Tibial artery (tissue), 4 donors: ENCODE results near the gene CALD1.

Experiments
- DNase-seq, 2 donors: peaks; one replicate each; pipeline ENCODE4 v3.0.0-alpha.2; 2019
- H3K27ac ChIP-seq, 2 donors: fragments of 200-600 bp; sonication (generic) in 1 of 2; 1 replicate in 1 of 2; 2 replicates in 1 of 2; pipeline ENCODE4 v1.5.1; 2018 to 2019; ENCODE audit warnings: mild to moderate bottlenecking in 1 of 2
- H3K27me3 ChIP-seq, 2 donors: fragments of 200-600 bp; sonication (generic) in 1 of 2; one replicate each; pipeline versions ENCODE4 v1.5.1 to v1.6.0; 2016 to 2019
- H3K36me3 ChIP-seq, 3 donors: fragments of 200-600 bp; sonication (generic) in 2 of 3; one replicate each; pipeline ENCODE4 v1.5.1; 2016 to 2019; ENCODE audit warnings: mild to moderate bottlenecking in 2 of 3
- H3K4me1 ChIP-seq, 4 donors: fragments of 200-600 bp; sonication (generic) in 2 of 4; 1 replicate in 3 of 4; 2 replicates in 1 of 4; pipeline ENCODE4 v1.5.1; 2016 to 2019
- H3K4me3 ChIP-seq, 2 donors: fragments of 200-600 bp; sonication (generic) in 1 of 2; 1 replicate in 1 of 2; 2 replicates in 1 of 2; pipeline ENCODE4 v1.5.1; 2018 to 2019; ENCODE audit warnings: mild to moderate bottlenecking in 2 of 2
- H3K9me3 ChIP-seq, 3 donors: fragments of 200-600 bp; sonication (generic) in 1 of 3; one replicate each; pipeline ENCODE4 v1.5.1; 2016 to 2019
- intact Hi-C: fragments of 100-400 bp; cut with DNase I; formaldehyde crosslinking; loops from one replicate; pipeline ENCODE4 v1.15.0; 2023; ENCODE audit warnings: low total_unique reads
- TF ChIP-seq, protein P1 (sequence below), 2 experiments: fragments of 200-600 bp in 1 of 2; fragments of 450-650 bp in 1 of 2; IDR thresholded peaks; one replicate each; pipeline ENCODE4 v1.5.1; 2017 to 2019; ENCODE audit warnings: antibody characterized with exemption in 2 of 2, mild to moderate bottlenecking in 1 of 2, moderate library complexity in 1 of 2

Gene CALD1

DNA sequence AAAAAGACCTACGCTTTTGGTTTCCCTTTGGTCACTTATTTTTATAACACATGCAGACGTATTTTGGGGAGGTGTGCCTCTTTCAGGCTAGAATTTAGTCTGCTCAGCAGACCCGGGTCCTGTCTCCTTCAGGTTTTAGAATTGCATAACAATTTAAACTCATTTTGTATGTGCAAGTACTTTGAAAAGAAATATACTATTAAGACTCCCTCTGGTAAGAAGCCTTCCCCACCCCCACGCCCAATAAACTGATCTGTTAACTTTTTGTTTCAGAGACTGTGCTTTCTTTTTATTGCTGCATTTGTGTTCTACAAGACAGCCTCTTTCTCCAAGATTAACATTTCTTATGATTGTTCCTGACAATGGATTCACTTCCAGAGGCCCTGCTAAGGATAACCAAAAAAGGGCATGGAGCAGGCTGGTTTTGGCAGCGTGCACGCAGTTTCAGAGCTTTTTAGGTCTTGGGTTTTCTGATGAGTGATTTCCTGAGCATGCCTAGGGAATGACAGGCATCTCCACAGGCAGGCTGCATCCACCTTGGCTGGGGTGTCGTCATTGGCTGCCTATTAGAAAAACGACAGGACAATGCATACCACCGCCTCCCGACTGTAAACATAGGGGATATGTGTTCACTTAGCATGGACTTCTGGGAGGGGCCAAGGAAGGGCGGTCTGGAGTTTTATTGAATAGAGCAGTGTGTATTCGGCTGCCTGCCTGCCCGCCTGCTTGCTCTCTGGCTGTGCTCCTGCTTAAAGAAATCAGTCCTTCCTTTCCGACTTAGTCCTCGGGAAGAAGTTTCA is at the start of gene CALD1:
Gene CALD1, plus strand, starts transcription at position 694 of the 800 bp plus-strand sequence. CDS start 88,100 bp downstream, outside the sequence.
- H3K4me3 ChIP-seq = peak within 1 kb of the TSS; percentile 67 to 70
- H3K27me3 ChIP-seq = no peaks in the 10 kb centered on the region
- intact Hi-C loops = no loop called here
- no peaks in the 10 kb centered on the region for H3K9me3 ChIP-seq
- DNase-seq = peak; percentile 80 to 88
- H3K4me1 ChIP-seq = peaks cover 0 to 37% (median 21%) of the 10 kb centered on the region in 4 donors
- TF ChIP-seq, protein P1, sequence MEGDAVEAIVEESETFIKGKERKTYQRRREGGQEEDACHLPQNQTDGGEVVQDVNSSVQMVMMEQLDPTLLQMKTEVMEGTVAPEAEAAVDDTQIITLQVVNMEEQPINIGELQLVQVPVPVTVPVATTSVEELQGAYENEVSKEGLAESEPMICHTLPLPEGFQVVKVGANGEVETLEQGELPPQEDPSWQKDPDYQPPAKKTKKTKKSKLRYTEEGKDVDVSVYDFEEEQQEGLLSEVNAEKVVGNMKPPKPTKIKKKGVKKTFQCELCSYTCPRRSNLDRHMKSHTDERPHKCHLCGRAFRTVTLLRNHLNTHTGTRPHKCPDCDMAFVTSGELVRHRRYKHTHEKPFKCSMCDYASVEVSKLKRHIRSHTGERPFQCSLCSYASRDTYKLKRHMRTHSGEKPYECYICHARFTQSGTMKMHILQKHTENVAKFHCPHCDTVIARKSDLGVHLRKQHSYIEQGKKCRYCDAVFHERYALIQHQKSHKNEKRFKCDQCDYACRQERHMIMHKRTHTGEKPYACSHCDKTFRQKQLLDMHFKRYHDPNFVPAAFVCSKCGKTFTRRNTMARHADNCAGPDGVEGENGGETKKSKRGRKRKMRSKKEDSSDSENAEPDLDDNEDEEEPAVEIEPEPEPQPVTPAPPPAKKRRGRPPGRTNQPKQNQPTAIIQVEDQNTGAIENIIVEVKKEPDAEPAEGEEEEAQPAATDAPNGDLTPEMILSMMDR (IDR thresholded peaks at IDR 0.05) = no peak
- H3K36me3 ChIP-seq = peaks cover 0 to 6% (median 0%) of the 10 kb centered on the region in 3 donors
- H3K27ac ChIP-seq = peak within 1 kb of the TSS; percentile 89 to 94

GRCh38 chr7:134729895-134730294 is 49.5 kb upstream of the CALD1 start:
- no peaks in the 10 kb centered on the region for H3K36me3 ChIP-seq
- no peaks in the 10 kb centered on the region for H3K27me3 ChIP-seq
- no peaks in the 10 kb centered on the region for H3K9me3 ChIP-seq
- H3K4me1 ChIP-seq = peaks cover 0 to 60% (median 23%) of the 10 kb centered on the region in 4 donors
- intact Hi-C loops = no loop called here
- H3K4me3 ChIP-seq = peak overlapping the region; percentile 9 to 22
- TF ChIP-seq, protein P1 (IDR thresholded peaks at IDR 0.05) = no peak
- DNase-seq = no peak
- H3K27ac ChIP-seq = peak overlapping the region; percentile 78

- intact Hi-C loops = no loop called here
- H3K4me3 ChIP-seq = peak overlapping the region; percentile 9 to 22
- H3K27ac ChIP-seq = peak overlapping the region; percentile 78
Observed at GRCh38 chr7:134730411-134730829, 49.0 kb upstream of the CALD1 start.

GRCh38 chr7:134731616-134732015 is 47.8 kb upstream of the CALD1 start:
- TF ChIP-seq, protein P1 (IDR thresholded peaks at IDR 0.05) = no peak
- Histone ChIP-seq H3K4me1 (peaks cover 0 to 58% (median 21%) of the 10 kb centered on the region in 4 donors), H3K36me3 (no peaks in the 10 kb centered on the region), H3K27me3 (no peaks in the 10 kb centered on the region), H3K9me3 (no peaks in the 10 kb centered on the region), H3K4me3 (no peak overlapping the region), H3K27ac (peak overlapping the region; percentile 78)
- DNase-seq = no peak
- intact Hi-C loops = no loop called here

More at GRCh38 chr7:134730411-134730829, 49.0 kb upstream of the CALD1 start:
- Histone ChIP-seq H3K9me3 (no peaks in the 10 kb centered on the region), H3K27me3 (no peaks in the 10 kb centered on the region), H3K36me3 (no peaks in the 10 kb centered on the region), H3K4me1 (peaks cover 0 to 60% (median 21%) of the 10 kb centered on the region in 4 donors)
- TF ChIP-seq, protein P1 (IDR thresholded peaks at IDR 0.05) = no peak
- no peak for DNase-seq

DNA sequence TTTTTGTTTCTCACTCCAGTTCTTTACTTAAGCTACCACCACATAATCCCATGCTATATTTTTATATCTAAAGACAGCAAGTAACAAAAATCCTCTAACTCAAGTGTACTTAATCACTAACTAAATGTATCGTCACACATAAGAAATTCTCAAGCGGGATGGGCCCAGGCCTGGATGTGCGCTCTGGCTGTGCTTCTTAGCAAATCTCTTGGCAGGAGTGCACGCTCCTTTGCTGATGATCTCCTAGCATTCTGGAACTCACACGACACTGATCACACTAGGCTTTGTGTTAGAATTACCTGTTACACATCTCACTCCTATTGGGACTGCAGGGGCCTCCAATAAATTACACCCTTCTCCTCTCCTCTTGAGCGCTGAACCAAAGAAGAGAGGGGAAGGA is 46.7 kb upstream of the CALD1 start:
- Histone ChIP-seq H3K36me3 (no peaks in the 10 kb centered on the region), H3K4me3 (no peak overlapping the region), H3K27me3 (no peaks in the 10 kb centered on the region), H3K4me1 (peaks cover 0 to 54% (median 20%) of the 10 kb centered on the region in 4 donors), H3K27ac (no peak overlapping the region), H3K9me3 (no peaks in the 10 kb centered on the region)
- TF ChIP-seq, protein P1 (IDR thresholded peaks at IDR 0.05) = no peak
- intact Hi-C loops = no loop called here
- DNase-seq = no peak
